Activated naive CD4-positive, alpha-beta T cell treated with anti-CD3 and anti-CD28 coated beads, Interleukin-2, amount 50 U/mL, for 24 hours (primary cell): ENCODE data around the gene IPO5.

ENCODE experiments used
- H3K27ac Mint-ChIP-seq: one replicate; pipeline ENCODE4 v1.8.0; 2021; ENCODE audit warnings: mild to moderate bottlenecking, mixed read lengths
- H3K27me3 Mint-ChIP-seq: one replicate; pipeline ENCODE4 v1.8.0; 2021; ENCODE audit warnings: mixed read lengths
- H3K36me3 Mint-ChIP-seq: one replicate; pipeline ENCODE4 v1.8.0; 2021; ENCODE audit warnings: mixed read lengths
- H3K4me1 Mint-ChIP-seq: one replicate; pipeline ENCODE4 v1.8.0; 2021; ENCODE audit warnings: mixed read lengths
- H3K4me3 Mint-ChIP-seq: one replicate; pipeline ENCODE4 v1.8.0; 2021; ENCODE audit warnings: mild to moderate bottlenecking, mixed read lengths
- H3K9me3 Mint-ChIP-seq: one replicate; pipeline ENCODE4 v1.8.0; 2021; ENCODE audit warnings: mixed read lengths

IPO5 gene

GRCh38 chr13:98050041-98050466, 96.6 kb downstream of the IPO5 start:
- peaks cover 5% of the 10 kb centered on the region for H3K9me3 Mint-ChIP-seq
- no peaks in the 10 kb centered on the region for H3K4me1 Mint-ChIP-seq
- H3K27ac Mint-ChIP-seq, result no peak overlapping the region
- peaks cover 3% of the 10 kb centered on the region for H3K36me3 Mint-ChIP-seq
- H3K4me3 Mint-ChIP-seq, result no peak overlapping the region
- H3K27me3 Mint-ChIP-seq, result peaks cover 3% of the 10 kb centered on the region

- H3K27ac Mint-ChIP-seq, result no peak overlapping the region
- H3K9me3 Mint-ChIP-seq, result peaks cover 5% of the 10 kb centered on the region
- H3K27me3 Mint-ChIP-seq, result peaks cover 8% of the 10 kb centered on the region
- peaks cover 3% of the 10 kb centered on the region for H3K36me3 Mint-ChIP-seq
- no peak overlapping the region for H3K4me3 Mint-ChIP-seq
- H3K4me1 Mint-ChIP-seq, result no peaks in the 10 kb centered on the region
These were observed 98.9 kb downstream of the IPO5 start for GRCh38 chr13:98052412-98052811.

GRCh38 chr13:98054301-98054700, 100.8 kb downstream of the IPO5 start:
- peaks cover 8% of the 10 kb centered on the region for H3K27me3 Mint-ChIP-seq
- no peak overlapping the region for H3K4me3 Mint-ChIP-seq
- peaks cover 3% of the 10 kb centered on the region for H3K36me3 Mint-ChIP-seq
- peaks cover 5% of the 10 kb centered on the region for H3K9me3 Mint-ChIP-seq
- no peak overlapping the region for H3K27ac Mint-ChIP-seq
- H3K4me1 Mint-ChIP-seq, result no peaks in the 10 kb centered on the region

- Mint-ChIP-seq H3K27ac (no peak overlapping the region), H3K9me3 (peaks cover 5% of the 10 kb centered on the region)
These were observed 102.1 kb downstream of the IPO5 start for GRCh38 chr13:98055623-98056022.

GRCh38 chr13:98056839-98057410, 103.5 kb downstream of the IPO5 start:
- H3K4me1 Mint-ChIP-seq, result no peaks in the 10 kb centered on the region
- peaks cover 8% of the 10 kb centered on the region for H3K27me3 Mint-ChIP-seq
- peaks cover 3% of the 10 kb centered on the region for H3K36me3 Mint-ChIP-seq
- no peak overlapping the region for H3K27ac Mint-ChIP-seq
- H3K9me3 Mint-ChIP-seq, result peaks cover 5% of the 10 kb centered on the region
- no peak overlapping the region for H3K4me3 Mint-ChIP-seq

More at GRCh38 chr13:98055623-98056022, 102.1 kb downstream of the IPO5 start:
- Mint-ChIP-seq H3K4me3 (no peak overlapping the region), H3K4me1 (no peaks in the 10 kb centered on the region), H3K27me3 (peaks cover 8% of the 10 kb centered on the region), H3K36me3 (peaks cover 3% of the 10 kb centered on the region)

GRCh38 chr13:98059276-98059675, 105.8 kb downstream of the IPO5 start:
- Mint-ChIP-seq H3K4me3 (no peak overlapping the region), H3K36me3 (no peaks in the 10 kb centered on the region), H3K27ac (no peak overlapping the region)

GRCh38 chr13:98060282-98060681, 106.8 kb downstream of the IPO5 start:
- Mint-ChIP-seq H3K4me3 (no peak overlapping the region), H3K4me1 (no peaks in the 10 kb centered on the region), H3K27me3 (peaks cover 5% of the 10 kb centered on the region), H3K9me3 (no peaks in the 10 kb centered on the region), H3K36me3 (no peaks in the 10 kb centered on the region), H3K27ac (no peak overlapping the region)

More at GRCh38 chr13:98059276-98059675, 105.8 kb downstream of the IPO5 start:
- Mint-ChIP-seq H3K4me1 (no peaks in the 10 kb centered on the region), H3K27me3 (peaks cover 5% of the 10 kb centered on the region), H3K9me3 (no peaks in the 10 kb centered on the region)

- peaks cover 6% of the 10 kb centered on the region for H3K27me3 Mint-ChIP-seq
- H3K27ac Mint-ChIP-seq, result no peak overlapping the region
- no peak overlapping the region for H3K4me3 Mint-ChIP-seq
- no peaks in the 10 kb centered on the region for H3K36me3 Mint-ChIP-seq
- H3K4me1 Mint-ChIP-seq, result no peaks in the 10 kb centered on the region
- H3K9me3 Mint-ChIP-seq, result no peaks in the 10 kb centered on the region
These were observed 112.0 kb downstream of the IPO5 start for GRCh38 chr13:98065468-98065867.

GRCh38 chr13:98066636-98067035, 113.2 kb downstream of the IPO5 start:
- Mint-ChIP-seq H3K4me3 (no peak overlapping the region), H3K36me3 (no peaks in the 10 kb centered on the region), H3K27ac (no peak overlapping the region), H3K4me1 (no peaks in the 10 kb centered on the region), H3K9me3 (no peaks in the 10 kb centered on the region), H3K27me3 (peaks cover 6% of the 10 kb centered on the region)

GRCh38 chr13:98068521-98068920, 115.0 kb downstream of the IPO5 start:
- Mint-ChIP-seq H3K36me3 (no peaks in the 10 kb centered on the region), H3K27ac (no peak overlapping the region), H3K9me3 (no peaks in the 10 kb centered on the region), H3K4me3 (no peak overlapping the region), H3K4me1 (no peaks in the 10 kb centered on the region), H3K27me3 (peaks cover 6% of the 10 kb centered on the region)

GRCh38 chr13:98069985-98070384, 116.5 kb downstream of the IPO5 start:
- H3K27me3 Mint-ChIP-seq, result peaks cover 6% of the 10 kb centered on the region
- no peaks in the 10 kb centered on the region for H3K9me3 Mint-ChIP-seq
- no peak overlapping the region for H3K4me3 Mint-ChIP-seq
- H3K36me3 Mint-ChIP-seq, result no peaks in the 10 kb centered on the region
- no peak overlapping the region for H3K27ac Mint-ChIP-seq
- H3K4me1 Mint-ChIP-seq, result no peaks in the 10 kb centered on the region

GRCh38 chr13:98071316-98071715, 117.8 kb downstream of the IPO5 start:
- H3K36me3 Mint-ChIP-seq, result no peaks in the 10 kb centered on the region
- H3K4me3 Mint-ChIP-seq, result no peak overlapping the region
- H3K27ac Mint-ChIP-seq, result no peak overlapping the region
- peaks cover 5% of the 10 kb centered on the region for H3K27me3 Mint-ChIP-seq
- no peaks in the 10 kb centered on the region for H3K4me1 Mint-ChIP-seq
- no peaks in the 10 kb centered on the region for H3K9me3 Mint-ChIP-seq

- H3K27ac Mint-ChIP-seq, result no peak overlapping the region
- peaks cover 4% of the 10 kb centered on the region for H3K27me3 Mint-ChIP-seq
- no peaks in the 10 kb centered on the region for H3K36me3 Mint-ChIP-seq
- no peak overlapping the region for H3K4me3 Mint-ChIP-seq
- no peaks in the 10 kb centered on the region for H3K9me3 Mint-ChIP-seq
- H3K4me1 Mint-ChIP-seq, result no peaks in the 10 kb centered on the region
These were observed 119.0 kb downstream of the IPO5 start for GRCh38 chr13:98072476-98072875.
